Measurements from ENCODE around the gene ADRM1.

DNA sequence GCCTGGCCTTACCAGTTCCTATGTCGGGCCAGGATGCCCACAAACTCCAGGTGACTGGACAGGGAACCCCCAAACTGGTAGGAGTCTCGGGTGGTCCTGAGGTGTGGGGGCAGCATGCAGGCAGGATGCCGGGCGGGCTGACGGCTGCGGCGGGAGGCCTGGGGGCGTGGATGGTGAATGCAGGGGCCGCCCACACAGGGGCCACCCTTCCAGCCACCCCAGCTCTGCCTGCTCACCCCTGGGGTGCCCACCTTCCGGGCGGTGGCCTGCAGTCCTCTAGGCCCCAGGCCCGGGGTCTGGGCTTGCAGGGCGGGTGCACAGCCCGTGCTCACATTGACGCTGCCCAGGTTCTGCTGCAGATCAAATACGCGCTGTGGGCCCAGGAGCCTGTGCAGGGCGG is 8.4 kb downstream of the ADRM1 start:
- TF ChIP-seq EZH2 (IDR thresholded peaks at IDR 0.05; ENCODE audit: borderline replicate concordance, low read length): no peak
- TF ChIP-seq, protein P1, sequence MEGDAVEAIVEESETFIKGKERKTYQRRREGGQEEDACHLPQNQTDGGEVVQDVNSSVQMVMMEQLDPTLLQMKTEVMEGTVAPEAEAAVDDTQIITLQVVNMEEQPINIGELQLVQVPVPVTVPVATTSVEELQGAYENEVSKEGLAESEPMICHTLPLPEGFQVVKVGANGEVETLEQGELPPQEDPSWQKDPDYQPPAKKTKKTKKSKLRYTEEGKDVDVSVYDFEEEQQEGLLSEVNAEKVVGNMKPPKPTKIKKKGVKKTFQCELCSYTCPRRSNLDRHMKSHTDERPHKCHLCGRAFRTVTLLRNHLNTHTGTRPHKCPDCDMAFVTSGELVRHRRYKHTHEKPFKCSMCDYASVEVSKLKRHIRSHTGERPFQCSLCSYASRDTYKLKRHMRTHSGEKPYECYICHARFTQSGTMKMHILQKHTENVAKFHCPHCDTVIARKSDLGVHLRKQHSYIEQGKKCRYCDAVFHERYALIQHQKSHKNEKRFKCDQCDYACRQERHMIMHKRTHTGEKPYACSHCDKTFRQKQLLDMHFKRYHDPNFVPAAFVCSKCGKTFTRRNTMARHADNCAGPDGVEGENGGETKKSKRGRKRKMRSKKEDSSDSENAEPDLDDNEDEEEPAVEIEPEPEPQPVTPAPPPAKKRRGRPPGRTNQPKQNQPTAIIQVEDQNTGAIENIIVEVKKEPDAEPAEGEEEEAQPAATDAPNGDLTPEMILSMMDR (IDR thresholded peaks at IDR 0.05; ENCODE audit: low read length): no peak
